Measurements from ENCODE around the gene FNDC3B. TPM values are rescaled to one million over a fixed set of nuclear protein-coding genes. Genes with fewer than 3 reads are reported as not detected.
"Not testable (repeated sequence)": the region's sequence is repeated elsewhere in the genome, so short reads cannot be mapped to it uniquely, and the experiment has no call there.

The FNDC3B gene
- total RNA-seq, 4 donors from 2014 or later, result 49.7 to 188 (median 165) TPM

- Histone ChIP-seq H3K4me3 (peak overlapping the region; percentile 69 to 93), H3K9me3 (no peaks in the 10 kb centered on the region), H3K36me3 (no peaks in the 10 kb centered on the region), H3K27ac (peak overlapping the region; percentile 97 to 98), H3K27me3 (no peaks in the 10 kb centered on the region), H3K4me1 (no peaks in the 10 kb centered on the region)
- TF ChIP-seq POLR2A (IDR thresholded peaks at IDR 0.05), result no peak
- TF ChIP-seq CTCF (IDR thresholded peaks at IDR 0.05), result no peak
- peak; percentile 55 to 56 for DNase-seq
- intact Hi-C loops (cut with DNase I; ENCODE audit: low total_unique reads), result no loop called here
These were observed 461 bp upstream of the FNDC3B start for GRCh38 chr3:172038798-172039435.

DNA sequence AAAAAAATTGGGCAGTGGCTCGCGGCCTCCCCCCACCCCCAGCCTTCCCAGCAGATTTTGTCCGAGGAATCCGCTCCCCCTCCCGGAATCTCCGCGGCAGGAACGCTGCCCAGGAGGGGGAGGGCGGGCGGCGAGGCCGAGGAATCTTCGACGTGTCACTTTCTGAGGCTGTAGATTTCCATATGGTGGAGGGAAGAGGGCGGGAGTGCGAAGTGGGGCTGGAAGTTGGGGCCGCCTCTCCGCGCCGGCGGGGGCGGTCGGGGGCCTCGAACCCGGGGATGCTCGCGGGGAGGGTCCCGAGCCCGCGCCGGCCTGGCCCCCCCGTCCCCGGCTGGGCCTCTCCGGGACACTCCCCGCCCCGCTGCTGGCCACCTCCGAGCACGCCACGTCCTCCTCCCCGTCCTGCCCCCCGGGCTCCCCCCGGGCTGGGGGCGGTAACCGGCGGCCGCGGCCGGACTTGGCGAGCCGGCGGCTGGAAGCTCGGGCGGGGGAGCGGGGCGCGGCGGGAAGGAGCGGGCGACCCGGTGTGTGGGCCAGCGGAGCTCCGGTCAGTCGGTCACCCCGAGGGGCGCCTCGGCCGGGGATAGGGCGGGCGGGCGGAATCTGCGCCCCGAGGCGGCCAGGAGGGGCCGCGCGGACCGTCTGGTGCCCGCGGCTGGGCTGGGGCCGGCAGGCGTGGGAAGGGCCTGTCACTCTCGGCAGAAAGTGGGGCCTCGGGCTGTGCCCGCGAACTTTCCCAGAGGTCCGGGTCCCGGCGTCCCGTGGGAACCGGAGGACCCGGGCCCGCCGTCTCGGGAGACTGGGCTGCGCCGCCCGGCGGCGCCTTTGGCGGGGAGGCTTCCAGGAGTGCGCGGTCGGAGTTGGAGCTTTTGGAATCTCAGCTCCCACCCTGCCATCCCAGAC lies 951 bp downstream of the FNDC3B start:
- DNase-seq, result peak; percentile 82 to 86
- Histone ChIP-seq H3K9me3 (no peaks in the 10 kb centered on the region), H3K4me3 (peak overlapping the region; percentile 69 to 93), H3K27me3 (no peaks in the 10 kb centered on the region), H3K36me3 (no peaks in the 10 kb centered on the region), H3K27ac (peak overlapping the region; percentile 97 to 98), H3K4me1 (no peaks in the 10 kb centered on the region)
- intact Hi-C loops (cut with DNase I; ENCODE audit: low total_unique reads), result no loop called here
- TF ChIP-seq CTCF (IDR thresholded peaks at IDR 0.05) (peak in 3 of 4 experiments; percentile 9 to 42 (median 12)), POLR2A (IDR thresholded peaks at IDR 0.05) (peak; percentile 40 to 75)

DNA sequence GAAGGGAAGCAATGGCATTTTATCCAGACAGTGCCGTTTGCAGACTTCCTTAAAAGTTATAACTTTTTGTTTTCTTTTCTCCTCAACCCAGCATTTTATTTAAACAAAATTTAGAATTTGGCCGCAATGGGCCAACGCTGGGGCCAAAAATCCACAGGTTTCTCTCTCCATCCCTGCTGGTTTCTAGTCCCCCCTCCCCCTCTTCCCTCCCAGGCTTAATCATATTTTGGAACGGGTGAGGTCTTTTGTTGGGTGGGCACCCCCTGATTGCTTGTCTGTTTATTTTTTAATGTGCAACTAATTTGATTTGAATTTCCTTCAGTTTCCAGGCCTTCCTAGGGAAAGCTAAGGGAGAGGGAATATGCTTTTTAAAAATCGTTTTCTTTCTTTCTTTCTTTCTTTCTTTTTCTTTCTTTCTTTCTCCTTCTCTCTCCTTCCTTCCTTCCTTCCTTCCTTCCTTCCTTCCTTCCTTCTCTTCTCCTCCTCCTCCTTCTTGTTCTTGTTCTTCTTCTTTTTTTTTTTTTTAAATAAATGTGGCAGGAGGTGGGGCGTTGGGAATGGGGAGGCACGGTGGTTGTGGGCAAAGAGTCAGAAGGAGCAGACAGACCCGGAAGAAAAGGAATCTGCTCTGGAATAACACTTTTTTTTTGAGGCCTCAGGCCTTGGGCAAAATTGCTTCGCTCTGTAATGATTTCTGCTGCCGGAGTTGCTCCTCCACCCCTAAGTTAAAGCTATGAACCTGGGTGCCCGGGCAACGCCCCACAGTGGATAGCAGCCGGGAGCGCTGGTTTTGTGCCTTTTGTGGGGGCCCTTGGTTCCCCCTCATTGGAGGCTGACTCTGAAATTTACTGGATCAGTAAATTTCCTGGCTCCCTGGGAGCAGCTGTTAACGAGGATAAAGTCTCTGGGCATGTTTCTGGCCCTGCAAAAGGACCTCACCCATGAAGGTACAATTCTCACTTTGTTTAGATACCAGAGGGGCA lies 1.9 kb downstream of the FNDC3B start:
- DNase-seq, result peak; percentile 32 to 36
- TF ChIP-seq POLR2A (IDR thresholded peaks at IDR 0.05) (no peak), CTCF (IDR thresholded peaks at IDR 0.05) (no peak)
- peaks cover 3 to 4% of the 10 kb centered on the region in 2 donors for H3K4me1 ChIP-seq

DNA sequence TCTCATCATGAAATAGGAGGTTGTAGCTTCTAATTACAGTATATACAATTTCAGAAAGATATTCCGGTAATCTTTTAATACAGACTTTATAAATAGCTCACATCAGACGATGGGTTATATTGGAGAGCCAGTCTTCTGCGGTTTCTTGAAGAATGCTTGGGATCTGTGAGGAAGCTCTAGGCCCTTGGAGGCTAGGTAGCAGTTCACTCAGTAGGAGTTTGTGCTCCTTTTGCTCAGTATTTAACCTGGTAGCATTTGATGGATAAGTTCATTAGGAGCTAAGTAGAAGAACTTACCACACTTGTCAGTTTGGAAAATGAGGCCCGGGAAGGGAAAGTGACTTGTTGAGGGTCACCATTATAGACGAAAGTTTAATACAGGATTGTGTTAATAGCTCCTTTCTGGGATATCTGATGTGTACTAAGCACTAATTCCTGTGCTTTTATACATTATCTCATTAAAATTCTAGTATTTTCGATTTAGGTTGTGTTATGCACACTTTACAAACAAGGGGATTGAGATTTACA lies 2.8 kb downstream of the FNDC3B start:
- Histone ChIP-seq H3K4me3 (peak overlapping the region in 1 of 2 donors; percentile 93), H3K27me3 (no peaks in the 10 kb centered on the region), H3K4me1 (peaks cover 3 to 5% of the 10 kb centered on the region in 2 donors), H3K27ac (peak overlapping the region; percentile 97 to 98), H3K9me3 (no peaks in the 10 kb centered on the region), H3K36me3 (no peaks in the 10 kb centered on the region)
- intact Hi-C loops (cut with DNase I; ENCODE audit: low total_unique reads), result no loop called here
- TF ChIP-seq POLR2A (IDR thresholded peaks at IDR 0.05) (no peak), CTCF (IDR thresholded peaks at IDR 0.05) (no peak)
- DNase-seq, result no peak

More for the DNA sequence above, 1.9 kb downstream of the FNDC3B start:
- Histone ChIP-seq H3K9me3 (no peaks in the 10 kb centered on the region), H3K36me3 (no peaks in the 10 kb centered on the region), H3K4me3 (peak overlapping the region; percentile 69 to 93), H3K27ac (peak overlapping the region; percentile 97 to 98), H3K27me3 (no peaks in the 10 kb centered on the region)
- intact Hi-C loops (cut with DNase I; ENCODE audit: low total_unique reads), result no loop called here

GRCh38 chr3:172042663-172043179 lies 3.3 kb downstream of the FNDC3B start:
- H3K27ac ChIP-seq, result peak overlapping the region; percentile 97 to 98
- H3K36me3 ChIP-seq; H3K4me1 ChIP-seq; H3K9me3 ChIP-seq; DNase-seq; H3K27me3 ChIP-seq; intact Hi-C loops (cut with DNase I; ENCODE audit: low total_unique reads): not testable (repeated sequence)
- H3K4me3 ChIP-seq, result peak overlapping the region in 1 of 2 donors; percentile 93
